Pancreas (tissue), 10 donors: ENCODE results near the gene KRTAP19-4. TPM values are rescaled to one million over a fixed set of nuclear protein-coding genes. Genes with fewer than 3 reads are reported as not detected.

ENCODE experiments used
- ATAC-seq, 4 donors: fragments of 200-7000 bp; cut with Tn5 transposase; one replicate each; pipeline versions ENCODE4 v1.8.0 to v1.9.1; 2020; ENCODE audit warnings: mild to moderate bottlenecking in 4 of 4, moderate library complexity in 4 of 4
- DNase-seq, 6 donors: peaks; one replicate each; pipeline ENCODE4 v3.0.0-alpha.2; 2020
- FAIRE-seq: peaks from 2 replicates; lab custom pipeline; 2012; peaks lifted over from hg19 to GRCh38; lab: Jason Lieb, UNC
- H3K27ac ChIP-seq, 4 donors: fragments of 200-600 bp; sonication (generic); 1 replicate in 3 of 4; 2 replicates in 1 of 4; pipeline versions ENCODE4 v1.5.0 to v1.8.0; 2020
- H3K27me3 ChIP-seq, 4 donors: fragments of 200-600 bp; one replicate each; pipeline ENCODE4 v1.8.0; 2021
- H3K36me3 ChIP-seq, 3 donors: fragments of 200-600 bp; sonication (generic) in 1 of 3; one replicate each; pipeline versions ENCODE4 v1.5.0 to v1.8.0; 2020 to 2021
- H3K4me1 ChIP-seq, 3 donors: fragments of 200-600 bp; one replicate each; pipeline ENCODE4 v1.8.0; 2021
- H3K4me3 ChIP-seq, 4 donors: fragments of 200-600 bp; sonication (generic) in 2 of 4; one replicate each; pipeline versions ENCODE4 v1.5.0 to v1.8.0; 2020 to 2021
- H3K9me3 ChIP-seq, 4 donors: fragments of 200-600 bp; one replicate each; pipeline ENCODE4 v1.8.0; 2021
- WGBS, 2 donors: extraction: QIAGEN DNeasy Blood & Tissue Kit; methylation state at CpG; one replicate each; pipeline ENCODE4 v1.1.7; 2013; 5-methylcytosine and 5-hydroxymethylcytosine counted together
- intact Hi-C, 3 donors: fragments of 100-400 bp; cut with DNase I; formaldehyde crosslinking; loops; one replicate each; pipeline versions ENCODE4 v1.11.1 to v1.14.2; 2022
- polyA plus RNA-seq, 2 donors: library from polyadenylated mRNA; stranded (reverse); fragments of 200-250 nt; gene quantifications; one replicate each; pipeline ENCODE4 v1.2.3, GENCODE V29; 2013
- total RNA-seq, 6 donors: library from RNA; stranded (reverse); fragmentation: NEBNext Ultra II Directional in 4 of 6; extraction: Animal tissue kit (Norgen Biotek cat#: 25700) in 4 of 6; gene quantifications; one replicate each; pipeline versions ENCODE4 v1.2.1 to v1.2.4, GENCODE V29; 2021 to 2023
- TF ChIP-seq, protein P1 (sequence below), 4 donors: fragments of 200-600 bp; sonication (generic) in 3 of 4; IDR thresholded peaks; one replicate each; pipeline versions ENCODE4 v1.5.0 to v1.8.0; 2021; ENCODE audit warnings: antibody characterized with exemption in 4 of 4
- donor health status: healthy with polysubstance abuse.
- donor health status: DM: no; HTN: no; CAD: no; lungs with moderate emphysema.
- donor health status: DM: no; HTN: no; CAD: no.
- donor health status: control.
- donor health status: control.
- donor health status: Bipolar disorder and iron deficiency.
- donor health status: DM: yes; HTN: yes; CAD: no.
- donor health status: DM: no; HTN: no; CAD: no.
- donor health status: DM: no; HTN: no; CAD: no.
- donor health status: DM: yes; HTN: yes; CAD: no.

Gene KRTAP19-4
- total and polyA plus RNA-seq, 8 donors = not detected

DNA sequence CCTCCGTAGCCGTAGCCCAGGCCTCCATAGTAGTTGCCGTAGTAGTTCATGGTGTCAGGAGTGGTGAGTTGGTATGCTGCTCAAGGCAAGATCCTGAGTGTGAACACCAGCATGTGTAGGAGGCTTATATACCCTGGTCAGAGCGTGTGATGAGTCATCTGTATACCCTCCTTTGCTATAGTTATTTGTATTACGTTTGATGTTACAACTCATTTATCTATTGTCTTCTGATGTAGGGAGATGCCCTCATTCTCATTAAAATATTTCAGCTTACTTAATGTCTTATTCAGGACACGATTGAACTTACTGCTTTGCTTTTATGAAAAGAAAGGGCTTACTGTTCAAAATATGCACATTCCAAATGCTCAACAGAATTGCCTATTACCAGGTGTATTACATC, 5.1 kb upstream of the KRTAP19-4 start, which contains the start of gene KRTAP19-5:
TSS of gene KRTAP19-5 (minus strand) at position 101 of the 400 bp plus-strand sequence. CDS start at position 50, 51 bp downstream.
- TF ChIP-seq, protein P1, sequence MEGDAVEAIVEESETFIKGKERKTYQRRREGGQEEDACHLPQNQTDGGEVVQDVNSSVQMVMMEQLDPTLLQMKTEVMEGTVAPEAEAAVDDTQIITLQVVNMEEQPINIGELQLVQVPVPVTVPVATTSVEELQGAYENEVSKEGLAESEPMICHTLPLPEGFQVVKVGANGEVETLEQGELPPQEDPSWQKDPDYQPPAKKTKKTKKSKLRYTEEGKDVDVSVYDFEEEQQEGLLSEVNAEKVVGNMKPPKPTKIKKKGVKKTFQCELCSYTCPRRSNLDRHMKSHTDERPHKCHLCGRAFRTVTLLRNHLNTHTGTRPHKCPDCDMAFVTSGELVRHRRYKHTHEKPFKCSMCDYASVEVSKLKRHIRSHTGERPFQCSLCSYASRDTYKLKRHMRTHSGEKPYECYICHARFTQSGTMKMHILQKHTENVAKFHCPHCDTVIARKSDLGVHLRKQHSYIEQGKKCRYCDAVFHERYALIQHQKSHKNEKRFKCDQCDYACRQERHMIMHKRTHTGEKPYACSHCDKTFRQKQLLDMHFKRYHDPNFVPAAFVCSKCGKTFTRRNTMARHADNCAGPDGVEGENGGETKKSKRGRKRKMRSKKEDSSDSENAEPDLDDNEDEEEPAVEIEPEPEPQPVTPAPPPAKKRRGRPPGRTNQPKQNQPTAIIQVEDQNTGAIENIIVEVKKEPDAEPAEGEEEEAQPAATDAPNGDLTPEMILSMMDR (IDR thresholded peaks at IDR 0.05) = no peak
- ATAC-seq (no peak), DNase-seq (no peak), FAIRE-seq (no peak)
- no peaks in the 10 kb centered on the region for H3K27me3 ChIP-seq
- no peaks in the 10 kb centered on the region for H3K36me3 ChIP-seq
- H3K27ac ChIP-seq = no peak within 1 kb of the TSS
- no peaks in the 10 kb centered on the region for H3K9me3 ChIP-seq
- WGBS, 2 donors = 51 to 66% methylated on average over 6 of the region's 6 CpGs
- H3K4me3 ChIP-seq = no peak within 1 kb of the TSS
- intact Hi-C loops = no loop called here
- no peaks in the 10 kb centered on the region for H3K4me1 ChIP-seq

DNA sequence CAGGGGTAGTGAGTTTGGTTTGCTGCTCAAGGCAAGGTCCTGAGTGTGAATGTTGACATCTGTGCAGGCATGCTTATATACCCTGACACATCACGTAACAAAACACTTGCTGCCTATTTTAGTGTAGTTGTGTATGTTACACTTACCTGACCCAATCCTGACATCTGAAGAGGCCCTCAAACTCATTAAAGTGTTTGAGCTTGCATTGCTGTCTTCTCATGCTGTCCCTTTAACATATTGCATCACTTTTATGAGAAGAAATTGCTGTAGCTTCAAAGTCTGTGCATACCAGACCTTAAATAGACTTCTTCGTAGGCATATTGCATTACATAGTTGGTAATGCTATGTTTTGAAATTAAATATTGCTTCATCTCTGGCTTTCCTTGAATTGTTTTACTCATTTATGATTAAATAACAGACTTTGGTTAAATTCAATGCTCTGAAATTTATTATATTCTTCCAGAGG, 5.0 kb downstream of the KRTAP19-4 start, which contains the start of gene KRTAP19-3:
TSS of gene KRTAP19-3 (minus strand) at position 51 of the 466 bp plus-strand sequence. CDS start 56 bp downstream, outside the sequence.
- 69 to 81% methylated on average over 2 of the region's 2 CpGs for WGBS, 2 donors
- FAIRE-seq = no peak

DNA sequence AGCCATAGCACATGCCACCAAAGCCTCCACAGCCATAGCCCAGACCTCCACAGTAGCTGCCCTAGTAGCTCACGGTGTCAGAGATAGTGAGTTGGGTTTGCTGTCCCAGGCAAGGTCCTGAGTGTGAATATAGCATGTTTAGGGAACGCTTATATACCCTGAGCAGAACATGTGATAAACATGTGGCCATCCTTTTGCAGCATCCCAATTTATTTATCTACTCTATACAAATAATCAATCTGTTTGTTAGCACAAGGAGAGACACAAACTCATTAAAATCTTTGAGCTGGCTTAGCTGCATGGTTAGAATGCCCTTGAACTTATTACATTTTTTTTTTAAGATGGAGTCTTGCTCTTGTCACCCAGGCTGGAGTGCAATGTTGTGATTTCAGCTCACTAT, 9.6 kb downstream of the KRTAP19-4 start, which contains the start of gene KRTAP19-2:
TSS of gene KRTAP19-2 (minus strand) at position 101 of the 400 bp plus-strand sequence. CDS start at position 13, 88 bp downstream.
- H3K4me3 ChIP-seq = no peak within 1 kb of the TSS
- DNase-seq (no peak), ATAC-seq (no peak), FAIRE-seq (no peak)
- H3K4me1 ChIP-seq = no peaks in the 10 kb centered on the region
- H3K27ac ChIP-seq = no peak within 1 kb of the TSS
- 68 to 85% methylated on average over 2 of the region's 2 CpGs for WGBS, 2 donors
- no peaks in the 10 kb centered on the region for H3K9me3 ChIP-seq
- intact Hi-C loops = no loop called here
- no peaks in the 10 kb centered on the region for H3K36me3 ChIP-seq
- peaks cover 0 to 4% (median 0%) of the 10 kb centered on the region in 4 donors for H3K27me3 ChIP-seq
- TF ChIP-seq, protein P1 (IDR thresholded peaks at IDR 0.05) = no peak

More for the DNA sequence above, 5.0 kb downstream of the KRTAP19-4 start, which contains the start of gene KRTAP19-3:
- no peak within 1 kb of the TSS for H3K27ac ChIP-seq
- H3K4me1 ChIP-seq = no peaks in the 10 kb centered on the region
- intact Hi-C loops = no loop called here
- no peaks in the 10 kb centered on the region for H3K9me3 ChIP-seq
- H3K27me3 ChIP-seq = peaks cover 0 to 4% (median 0%) of the 10 kb centered on the region in 4 donors
- ATAC-seq (no peak), DNase-seq (no peak)
- TF ChIP-seq, protein P1 (IDR thresholded peaks at IDR 0.05) = no peak
- no peaks in the 10 kb centered on the region for H3K36me3 ChIP-seq
- no peak within 1 kb of the TSS for H3K4me3 ChIP-seq

DNA sequence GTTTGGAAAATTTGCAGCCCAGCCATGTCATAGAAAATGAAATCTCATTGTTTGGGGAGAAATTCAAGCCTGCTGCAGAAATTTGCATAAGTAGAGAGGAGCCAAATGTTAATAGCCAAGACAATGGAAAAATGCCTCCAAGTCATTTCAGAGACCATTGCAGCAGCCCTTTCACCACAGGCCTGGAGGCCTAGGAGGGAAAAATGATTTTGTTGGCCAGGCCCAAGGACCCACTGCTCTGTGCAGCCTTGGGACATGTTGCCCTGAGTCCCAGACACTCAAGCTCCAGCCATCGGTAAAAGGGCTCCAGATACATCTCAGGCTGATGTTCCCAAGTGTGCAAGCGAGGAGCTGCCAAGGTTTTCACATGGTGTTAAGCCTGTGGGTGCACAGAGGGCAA, 10.8 kb downstream of the KRTAP19-4 start:
- no peak for DNase-seq
- H3K36me3 ChIP-seq = no peaks in the 10 kb centered on the region
- no peaks in the 10 kb centered on the region for H3K9me3 ChIP-seq
- intact Hi-C loops = no loop called here
- ATAC-seq = no peak
- H3K4me1 ChIP-seq = no peaks in the 10 kb centered on the region
- no peak overlapping the region for H3K27ac ChIP-seq
- peaks cover 0 to 4% (median 0%) of the 10 kb centered on the region in 4 donors for H3K27me3 ChIP-seq
- TF ChIP-seq, protein P1 (IDR thresholded peaks at IDR 0.05) = no peak
- WGBS, 2 donors = 43 to 55% methylated on average over 2 of the region's 2 CpGs
- no peak overlapping the region for H3K4me3 ChIP-seq
- no peak for FAIRE-seq

DNA sequence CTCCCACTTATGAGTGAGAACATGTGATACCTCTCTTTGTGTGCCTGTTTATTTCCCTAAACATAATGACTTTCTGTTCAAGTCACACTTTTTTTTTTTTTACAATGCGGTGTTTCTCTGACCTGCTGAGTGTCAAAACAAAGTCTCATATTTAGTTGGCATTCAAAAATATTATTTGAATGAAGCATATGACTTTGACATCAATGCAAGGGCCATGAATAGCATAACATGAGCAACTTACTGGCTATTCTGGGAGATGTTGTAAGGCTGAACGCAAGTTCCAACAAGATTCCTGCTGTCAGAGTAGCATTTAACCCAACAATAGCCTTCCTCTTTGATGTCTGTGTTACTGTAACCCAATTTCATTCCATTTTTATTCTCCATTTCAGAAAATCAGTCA, 14.8 kb downstream of the KRTAP19-4 start:
- 67 to 69% methylated on average over 2 of the region's 2 CpGs for WGBS, 2 donors
- TF ChIP-seq, protein P1 (IDR thresholded peaks at IDR 0.05) = no peak
- no peak for ATAC-seq
- no peak for DNase-seq
- peaks cover 0 to 3% (median 0%) of the 10 kb centered on the region in 4 donors for H3K27me3 ChIP-seq
- H3K4me3 ChIP-seq = no peak overlapping the region
- H3K36me3 ChIP-seq = no peaks in the 10 kb centered on the region
- intact Hi-C loops = no loop called here
- no peaks in the 10 kb centered on the region for H3K9me3 ChIP-seq
- H3K4me1 ChIP-seq = no peaks in the 10 kb centered on the region
- no peak overlapping the region for H3K27ac ChIP-seq
- FAIRE-seq = no peak
